ENCODE results near the gene MSL3B.

The MSL3B gene

DNA sequence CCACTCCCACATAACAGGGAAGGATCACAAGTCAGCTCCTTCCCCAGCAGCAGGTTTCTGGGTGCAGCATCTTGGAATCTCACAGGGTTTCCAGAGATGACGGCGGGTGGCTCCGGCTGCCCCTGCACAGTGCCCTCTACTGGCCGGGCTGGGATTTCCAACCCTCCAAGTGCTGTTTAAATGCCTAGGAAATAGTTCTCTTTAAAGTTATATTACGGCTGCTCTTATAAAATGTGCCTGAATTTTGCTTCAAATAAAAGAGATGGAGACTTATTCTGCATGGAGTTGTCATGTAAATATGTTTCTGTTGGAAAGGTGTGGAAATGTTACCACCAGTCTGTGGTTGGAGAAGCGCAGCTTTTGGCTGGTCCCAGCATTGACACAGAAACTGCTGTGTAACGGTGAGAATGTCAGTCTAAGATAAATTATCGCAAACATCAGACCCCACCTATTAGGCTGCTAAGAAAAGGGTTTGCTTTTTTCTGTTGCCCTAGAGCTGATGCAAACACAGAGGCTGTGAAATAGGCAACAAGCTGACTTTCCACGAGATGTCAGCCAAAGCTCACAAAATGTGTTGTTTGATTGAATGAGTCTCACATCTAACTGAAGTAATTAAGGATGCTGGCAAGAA, 10.6 kb downstream of the MSL3B start (continued):
- peak; percentile 83 for TF ChIP-seq SMARCA4 (IDR thresholded peaks at IDR 0.05)
- no peak for TF ChIP-seq RBBP5 (IDR thresholded peaks at IDR 0.05; ENCODE audit: borderline replicate concordance, insufficient read depth, low read length, poor library complexity, severe bottlenecking)
- no peak for TF ChIP-seq NEUROD1 (IDR thresholded peaks at IDR 0.05; ENCODE audit: borderline replicate concordance, low read depth, low read length, partially characterized antibody)
- TF ChIP-seq RFX7 (CRISPR knock-in tag; IDR thresholded peaks at IDR 0.05) = no peak
- no peak for TF ChIP-seq NKRF (IDR thresholded peaks at IDR 0.05; ENCODE audit: borderline replicate concordance)
- TF ChIP-seq JUND (IDR thresholded peaks at IDR 0.05; ENCODE audit: borderline replicate concordance, low read depth, low read length) = peak; percentile 35; the same call in 1 of the 2 replicates
- TF ChIP-seq JUND (tag; IDR thresholded peaks at IDR 0.05; ENCODE audit: borderline replicate concordance, low read depth, low read length) = 0 out of 3 replicates have a peak, but pooled peaks have one; percentile 12
- TF ChIP-seq, protein P1, sequence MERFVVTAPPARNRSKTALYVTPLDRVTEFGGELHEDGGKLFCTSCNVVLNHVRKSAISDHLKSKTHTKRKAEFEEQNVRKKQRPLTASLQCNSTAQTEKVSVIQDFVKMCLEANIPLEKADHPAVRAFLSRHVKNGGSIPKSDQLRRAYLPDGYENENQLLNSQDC (CRISPR knock-in tag; IDR thresholded peaks at IDR 0.05) = no peak
- TF ChIP-seq RBM34 (IDR thresholded peaks at IDR 0.05; ENCODE audit: borderline replicate concordance, insufficient read depth, low read length) = no peak
- TF ChIP-seq SMAD3 (CRISPR knock-in tag; conservative IDR thresholded peaks at IDR 0.05) = no peak
- peak; percentile 79 to 88 (median 83) for TF ChIP-seq CTCF (IDR thresholded peaks at IDR 0.05 in 2 of 3, conservative IDR thresholded peaks at IDR 0.05 in 1 of 3; ENCODE audit: insufficient read depth in 2 of 3, low read depth in 1 of 3, low read length in 3 of 3)
- no peak for TF ChIP-seq YBX1 (IDR thresholded peaks at IDR 0.05)
- TF ChIP-seq, protein P2, sequence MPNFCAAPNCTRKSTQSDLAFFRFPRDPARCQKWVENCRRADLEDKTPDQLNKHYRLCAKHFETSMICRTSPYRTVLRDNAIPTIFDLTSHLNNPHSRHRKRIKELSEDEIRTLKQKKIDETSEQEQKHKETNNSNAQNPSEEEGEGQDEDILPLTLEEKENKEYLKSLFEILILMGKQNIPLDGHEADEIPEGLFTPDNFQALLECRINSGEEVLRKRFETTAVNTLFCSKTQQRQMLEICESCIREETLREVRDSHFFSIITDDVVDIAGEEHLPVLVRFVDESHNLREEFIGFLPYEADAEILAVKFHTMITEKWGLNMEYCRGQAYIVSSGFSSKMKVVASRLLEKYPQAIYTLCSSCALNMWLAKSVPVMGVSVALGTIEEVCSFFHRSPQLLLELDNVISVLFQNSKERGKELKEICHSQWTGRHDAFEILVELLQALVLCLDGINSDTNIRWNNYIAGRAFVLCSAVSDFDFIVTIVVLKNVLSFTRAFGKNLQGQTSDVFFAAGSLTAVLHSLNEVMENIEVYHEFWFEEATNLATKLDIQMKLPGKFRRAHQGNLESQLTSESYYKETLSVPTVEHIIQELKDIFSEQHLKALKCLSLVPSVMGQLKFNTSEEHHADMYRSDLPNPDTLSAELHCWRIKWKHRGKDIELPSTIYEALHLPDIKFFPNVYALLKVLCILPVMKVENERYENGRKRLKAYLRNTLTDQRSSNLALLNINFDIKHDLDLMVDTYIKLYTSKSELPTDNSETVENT (CRISPR knock-in tag; IDR thresholded peaks at IDR 0.05) = no peak
- TF ChIP-seq, protein P3, sequence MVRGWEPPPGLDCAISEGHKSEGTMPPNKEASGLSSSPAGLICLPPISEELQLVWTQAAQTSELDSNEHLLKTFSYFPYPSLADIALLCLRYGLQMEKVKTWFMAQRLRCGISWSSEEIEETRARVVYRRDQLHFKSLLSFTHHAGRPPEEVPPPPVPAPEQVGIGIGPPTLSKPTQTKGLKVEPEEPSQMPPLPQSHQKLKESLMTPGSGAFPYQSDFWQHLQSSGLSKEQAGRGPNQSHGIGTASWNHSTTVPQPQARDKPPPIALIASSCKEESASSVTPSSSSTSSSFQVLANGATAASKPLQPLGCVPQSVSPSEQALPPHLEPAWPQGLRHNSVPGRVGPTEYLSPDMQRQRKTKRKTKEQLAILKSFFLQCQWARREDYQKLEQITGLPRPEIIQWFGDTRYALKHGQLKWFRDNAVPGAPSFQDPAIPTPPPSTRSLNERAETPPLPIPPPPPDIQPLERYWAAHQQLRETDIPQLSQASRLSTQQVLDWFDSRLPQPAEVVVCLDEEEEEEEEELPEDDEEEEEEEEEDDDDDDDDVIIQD (CRISPR knock-in tag; IDR thresholded peaks at IDR 0.05) = no peak
- no peak for TF ChIP-seq ZNF77 (CRISPR knock-in tag; IDR thresholded peaks at IDR 0.05)
- TF ChIP-seq XRCC3 (IDR thresholded peaks at IDR 0.05) = no peak
- no peak for TF ChIP-seq HMGXB4 (CRISPR knock-in tag; IDR thresholded peaks at IDR 0.05)
- TF ChIP-seq CBFA2T2 (conservative IDR thresholded peaks at IDR 0.05) = peak; percentile 26; the same call in 1 of the 2 replicates
- no peak for TF ChIP-seq ZNF444 (CRISPR knock-in tag; IDR thresholded peaks at IDR 0.05)

Data from K562 (cell line).